NCI-H2029 (cell line): ENCODE measurements around the gene CCSER1.

Experiments used
- DNase-seq: peaks from one replicate; lab custom pipeline; 2025; lab: John Stamatoyannopoulos, UW

CCSER1 gene

GRCh38 chr4:90128961-90129495, 1.8 kb downstream of the CCSER1 start:
- no peak for DNase-seq

- DNase-seq = no peak
These were observed 2.9 kb downstream of the CCSER1 start for GRCh38 chr4:90130076-90130475.

GRCh38 chr4:90137555-90137954, 10.4 kb downstream of the CCSER1 start:
- no peak for DNase-seq

- DNase-seq = no peak
These were observed 14.9 kb downstream of the CCSER1 start for GRCh38 chr4:90142081-90142480.

GRCh38 chr4:90145319-90145718, 18.1 kb downstream of the CCSER1 start:
- no peak for DNase-seq

GRCh38 chr4:90146306-90146705, 19.1 kb downstream of the CCSER1 start:
- no peak for DNase-seq

GRCh38 chr4:90148574-90149148, 21.5 kb downstream of the CCSER1 start:
- DNase-seq = no peak

- no peak for DNase-seq
These were observed 24.8 kb downstream of the CCSER1 start for GRCh38 chr4:90152024-90152423.

GRCh38 chr4:90159193-90159592, 32.0 kb downstream of the CCSER1 start:
- peak; percentile 12 for DNase-seq

GRCh38 chr4:90160044-90160443, 32.9 kb downstream of the CCSER1 start:
- no peak for DNase-seq

- DNase-seq = no peak
These were observed 35.4 kb downstream of the CCSER1 start for GRCh38 chr4:90162566-90162965.

GRCh38 chr4:90163872-90164271, 36.7 kb downstream of the CCSER1 start:
- no peak for DNase-seq

- DNase-seq = no peak
These were observed 38.7 kb downstream of the CCSER1 start for GRCh38 chr4:90165883-90166282.

- DNase-seq = no peak
These were observed 44.3 kb downstream of the CCSER1 start for GRCh38 chr4:90171491-90171890.

GRCh38 chr4:90174621-90175023, 47.4 kb downstream of the CCSER1 start:
- DNase-seq = no peak

- no peak for DNase-seq
These were observed 54.5 kb downstream of the CCSER1 start for GRCh38 chr4:90181644-90182043.

- no peak for DNase-seq
These were observed 56.1 kb downstream of the CCSER1 start for GRCh38 chr4:90183254-90183653.

GRCh38 chr4:90184560-90184959, 57.4 kb downstream of the CCSER1 start:
- no peak for DNase-seq

GRCh38 chr4:90185416-90185815, 58.2 kb downstream of the CCSER1 start:
- no peak for DNase-seq

GRCh38 chr4:90186229-90186628, 59.0 kb downstream of the CCSER1 start:
- no peak for DNase-seq

GRCh38 chr4:90187148-90187884, 60.1 kb downstream of the CCSER1 start:
- DNase-seq = peak; percentile 74

GRCh38 chr4:90189178-90189577, 62.0 kb downstream of the CCSER1 start:
- no peak for DNase-seq

GRCh38 chr4:90189946-90190345, 62.8 kb downstream of the CCSER1 start:
- DNase-seq = no peak

GRCh38 chr4:90190525-90190924, 63.3 kb downstream of the CCSER1 start:
- DNase-seq = no peak
